Iris pigment epithelial cell (primary cell): Measurements from ENCODE around the gene SLC39A6.

ENCODE experiments used
- DNase-seq: peaks from one replicate; pipeline ENCODE4 v3.0.0-alpha.2; 2011; ENCODE audit warnings: low read depth

SLC39A6 gene

DNA sequence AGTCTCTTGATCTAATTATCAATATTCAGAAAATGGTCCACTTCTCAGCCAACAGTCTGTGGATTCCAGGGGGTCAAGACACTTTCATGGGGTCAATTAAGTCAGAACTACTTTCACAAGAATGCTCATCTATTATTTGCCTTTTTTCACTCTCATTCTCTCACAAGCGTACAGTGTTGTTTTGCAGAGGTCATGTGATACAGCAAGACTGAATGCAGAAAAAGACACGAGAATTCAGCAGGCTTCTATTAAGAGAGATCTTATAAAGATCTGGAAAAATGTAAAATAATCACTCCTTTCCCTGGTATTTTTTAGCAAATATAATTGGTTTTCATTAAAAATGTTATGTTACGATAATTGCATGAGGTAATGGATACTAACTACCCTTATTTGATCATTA, 70.5 kb downstream of the SLC39A6 start:
- no peak for DNase-seq
